Sigmoid colon (tissue), 7 donors: ENCODE data around the gene SLC19A1. TPM values are rescaled to one million over a fixed set of nuclear protein-coding genes. Genes with fewer than 3 reads are reported as not detected.

ENCODE experiments used
- DNase-seq: peaks from one replicate; pipeline ENCODE4 v3.0.0-alpha.2; 2019
- H3K27ac ChIP-seq, 4 donors: fragments of 200-600 bp; sonication (generic); one replicate each; pipeline ENCODE4 v1.5.1; 2016 to 2019; ENCODE audit warnings: mild to moderate bottlenecking in 1 of 4
- H3K27me3 ChIP-seq, 3 donors: fragments of 200-600 bp; sonication (generic); one replicate each; pipeline ENCODE4 v1.5.1; 2019; ENCODE audit warnings: mild to moderate bottlenecking in 1 of 3
- H3K36me3 ChIP-seq, 4 donors: fragments of 200-600 bp; sonication (generic); one replicate each; pipeline ENCODE4 v1.5.1; 2016 to 2019
- H3K4me1 ChIP-seq, 4 donors: fragments of 200-600 bp; sonication (generic); one replicate each; pipeline ENCODE4 v1.5.1; 2017 to 2019
- H3K4me3 ChIP-seq, 4 donors: fragments of 200-600 bp; sonication (generic); one replicate each; pipeline ENCODE4 v1.5.1; 2017 to 2019; ENCODE audit warnings: mild to moderate bottlenecking in 2 of 4, moderate library complexity in 1 of 4
- H3K9me3 ChIP-seq, 4 donors: fragments of 200-600 bp in 3 of 4; sonication (generic) in 3 of 4; one replicate each; pipeline versions ENCODE4 v1.5.1 to v1.6.1; 2013 to 2019
- CTCF ChIP-seq, 4 experiments: fragments of 450-650 bp in 3 of 4; fragments of 200-600 bp in 1 of 4; IDR thresholded peaks; one replicate each; pipeline ENCODE4 v1.5.1; 2016 to 2019; ENCODE audit warnings: antibody characterized with exemption in 4 of 4, mild to moderate bottlenecking in 3 of 4, moderate library complexity in 2 of 4
- EP300 ChIP-seq, 4 donors: sonication (generic); formaldehyde crosslinking; IDR thresholded peaks; one replicate each; pipeline ENCODE4 v1.6.1; 2017; ENCODE audit warnings: antibody characterized with exemption in 4 of 4
- POLR2A ChIP-seq, 2 donors: fragments of 450-650 bp; IDR thresholded peaks; one replicate each; pipeline ENCODE4 v1.6.1; 2016; ENCODE audit warnings: antibody characterized with exemption in 2 of 2, mild to moderate bottlenecking in 2 of 2, moderate library complexity in 2 of 2
- POLR2AphosphoS5 ChIP-seq, 4 donors: sonication (generic); formaldehyde crosslinking; IDR thresholded peaks; one replicate each; pipeline ENCODE4 v1.6.1; 2017; ENCODE audit warnings: antibody characterized with exemption in 4 of 4
- WGBS, 2 donors: extraction: QIAGEN DNeasy Blood & Tissue Kit; methylation state at CpG; one replicate each; pipeline ENCODE4 v1.1.7; 2013; 5-methylcytosine and 5-hydroxymethylcytosine counted together
- intact Hi-C: fragments of 100-400 bp; cut with DNase I; formaldehyde crosslinking; loops from one replicate; pipeline ENCODE4 v1.15.1; 2023
- polyA plus RNA-seq, 3 donors: library from polyadenylated mRNA; stranded (reverse); fragments of 200-250 nt; gene quantifications; one replicate each; pipeline ENCODE4 v1.2.3, GENCODE V29; 2013
- total RNA-seq, 4 donors: library from RNA; depleted of rRNA; stranded (reverse); fragments of >200 nt; gene quantifications; one replicate each; pipeline ENCODE4 v1.1.0, GENCODE V29; 2016
- donor health status: healthy with polysubstance abuse.
- donor health status: Bipolar disorder and iron deficiency.
- donor health status: healthy.

Gene SLC19A1
- total and polyA plus RNA-seq, 7 donors: 1.8 to 10.7 (median 2.5) TPM

- H3K27ac ChIP-seq: no peak overlapping the region
- no peak for DNase-seq
Measured at GRCh38 chr21:45490049-45490731, 52.0 kb downstream of the SLC19A1 start.

GRCh38 chr21:45489722-45489982 is 52.6 kb downstream of the SLC19A1 start:
- WGBS, 2 donors: 39 to 48% methylated on average over 9 of the region's 9 CpGs
- TF ChIP-seq EP300 (IDR thresholded peaks at IDR 0.05) (no peak), POLR2AphosphoS5 (IDR thresholded peaks at IDR 0.05) (no peak), POLR2A (IDR thresholded peaks at IDR 0.05) (no peak)
- Histone ChIP-seq H3K36me3 (peaks cover 0 to 33% (median 0%) of the 10 kb centered on the region in 4 donors), H3K9me3 (no peaks in the 10 kb centered on the region), H3K4me1 (no peaks in the 10 kb centered on the region), H3K4me3 (no peak overlapping the region), H3K27me3 (no peaks in the 10 kb centered on the region), H3K27ac (no peak overlapping the region)
- no peak for DNase-seq
- intact Hi-C loops: no loop called here

More at GRCh38 chr21:45490049-45490731, 52.0 kb downstream of the SLC19A1 start:
- Histone ChIP-seq H3K9me3 (no peaks in the 10 kb centered on the region), H3K27me3 (no peaks in the 10 kb centered on the region), H3K36me3 (peaks cover 0 to 39% (median 0%) of the 10 kb centered on the region in 4 donors), H3K4me3 (no peak overlapping the region), H3K4me1 (no peaks in the 10 kb centered on the region)
- intact Hi-C loops: no loop called here
- WGBS, 2 donors: 73 to 76% methylated on average over 27 to 29 of the region's 29 CpGs
- no peak for TF ChIP-seq CTCF (IDR thresholded peaks at IDR 0.05)

- no peaks in the 10 kb centered on the region for H3K9me3 ChIP-seq
- H3K36me3 ChIP-seq: peaks cover 0 to 33% (median 0%) of the 10 kb centered on the region in 4 donors
- intact Hi-C loops: no loop called here
- no peak overlapping the region for H3K27ac ChIP-seq
- TF ChIP-seq POLR2AphosphoS5 (IDR thresholded peaks at IDR 0.05) (no peak), POLR2A (IDR thresholded peaks at IDR 0.05) (no peak), CTCF (IDR thresholded peaks at IDR 0.05) (no peak), EP300 (IDR thresholded peaks at IDR 0.05) (no peak)
- DNase-seq: no peak
- no peaks in the 10 kb centered on the region for H3K27me3 ChIP-seq
- WGBS, 2 donors: 63 to 84% methylated on average over 36 of the region's 36 CpGs
- H3K4me3 ChIP-seq: no peak overlapping the region
- H3K4me1 ChIP-seq: no peaks in the 10 kb centered on the region
Measured at GRCh38 chr21:45488931-45489721, 53.1 kb downstream of the SLC19A1 start.

- 77 to 84% methylated on average over 18 of the region's 18 CpGs for WGBS, 2 donors
- DNase-seq: no peak
- Histone ChIP-seq H3K9me3 (no peaks in the 10 kb centered on the region), H3K36me3 (peaks cover 0 to 27% (median 1%) of the 10 kb centered on the region in 4 donors), H3K27me3 (no peaks in the 10 kb centered on the region), H3K4me1 (no peaks in the 10 kb centered on the region), H3K4me3 (no peak overlapping the region), H3K27ac (no peak overlapping the region)
- TF ChIP-seq CTCF (IDR thresholded peaks at IDR 0.05) (no peak), EP300 (IDR thresholded peaks at IDR 0.05) (no peak), POLR2A (IDR thresholded peaks at IDR 0.05) (no peak), POLR2AphosphoS5 (IDR thresholded peaks at IDR 0.05) (no peak)
- intact Hi-C loops: no loop called here
Measured at GRCh38 chr21:45487891-45488600, 54.2 kb downstream of the SLC19A1 start.

- no peaks in the 10 kb centered on the region for H3K27me3 ChIP-seq
- no peak for DNase-seq
- no peak overlapping the region for H3K27ac ChIP-seq
- WGBS, 2 donors: 89 to 92% methylated on average over 33 of the region's 33 CpGs
- no peaks in the 10 kb centered on the region for H3K4me1 ChIP-seq
- H3K4me3 ChIP-seq: no peak overlapping the region
- no peaks in the 10 kb centered on the region for H3K9me3 ChIP-seq
- TF ChIP-seq POLR2A (IDR thresholded peaks at IDR 0.05) (no peak), POLR2AphosphoS5 (IDR thresholded peaks at IDR 0.05) (no peak), EP300 (IDR thresholded peaks at IDR 0.05) (no peak), CTCF (IDR thresholded peaks at IDR 0.05) (no peak)
- peaks cover 0 to 30% (median 4%) of the 10 kb centered on the region in 4 donors for H3K36me3 ChIP-seq
- intact Hi-C loops: no loop called here
Measured at GRCh38 chr21:45487161-45487806, 55.0 kb downstream of the SLC19A1 start.
